ENCODE data around the gene TSC22D1. TPM values are rescaled to one million over a fixed set of nuclear protein-coding genes. Genes with fewer than 3 reads are reported as not detected.
"Not testable (repeated sequence)": the region's sequence is repeated elsewhere in the genome, so short reads cannot be mapped to it uniquely, and the experiment has no call there.

The TSC22D1 gene
- 81.2 and 87.4 TPM in 2 replicates for total RNA-seq (2014; rRNA removed; shearing (Covaris generic))

DNA sequence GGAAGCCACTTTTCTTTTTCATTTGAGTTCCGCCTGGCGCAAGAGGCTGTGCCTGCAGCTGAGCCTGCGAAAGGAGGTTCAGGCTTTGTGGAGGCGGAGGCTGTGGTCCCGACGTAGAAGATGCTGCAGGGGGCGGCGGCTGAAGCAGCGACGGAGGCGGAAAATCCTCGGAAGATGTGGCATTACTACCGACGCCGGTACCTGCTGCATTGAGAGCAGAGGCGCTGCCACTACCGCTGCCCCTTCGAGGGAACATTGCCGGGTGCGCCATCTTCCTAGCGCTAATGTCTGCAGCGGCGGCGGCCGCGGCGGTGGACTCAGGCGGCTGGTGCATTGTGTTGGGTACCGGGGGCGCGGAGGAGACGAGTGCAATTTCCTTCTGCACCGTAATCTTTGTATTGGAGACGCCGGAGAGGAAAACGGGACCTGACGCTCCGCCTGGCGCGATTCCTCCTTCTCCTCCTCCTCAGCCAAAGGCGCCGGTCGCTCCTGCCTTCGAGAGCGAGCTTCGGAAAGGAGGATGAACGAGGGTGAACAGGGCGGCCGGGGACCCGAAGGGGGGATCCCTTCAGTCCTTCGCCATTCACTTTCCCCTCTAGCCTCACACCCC is at the start of gene TSC22D1:
Gene TSC22D1 (minus strand): TSS at position 590 of the 610 bp plus-strand sequence. CDS start 256 bp downstream, at position 334.
- DNase-seq (ENCODE audit: low spot score), result peak; percentile 70
- in situ Hi-C loops (cut with HindIII; ENCODE audit: low sequenced_read_pairs), result no loop called here

DNA sequence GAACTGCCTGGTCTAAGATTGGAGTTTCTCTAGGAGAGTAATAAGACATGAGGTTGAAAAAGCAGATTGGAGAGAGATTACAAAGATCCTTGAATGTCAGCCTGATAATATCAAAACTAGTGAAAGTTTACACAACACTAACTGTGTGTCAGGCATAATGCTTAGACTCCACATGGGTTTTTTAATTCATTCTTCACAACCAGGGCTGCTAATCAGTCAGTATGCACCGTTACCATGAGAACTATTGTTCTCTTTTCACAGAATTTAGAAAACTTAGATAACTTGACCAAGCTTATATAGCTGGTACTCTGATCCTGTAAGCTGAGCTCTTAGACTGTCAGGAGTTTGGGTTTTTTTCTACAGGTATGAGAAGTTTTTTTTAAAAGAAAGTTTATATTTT is 46.6 kb upstream of the TSC22D1 start:
- in situ Hi-C loops (cut with HindIII; ENCODE audit: low sequenced_read_pairs), result no loop called here
- DNase-seq (ENCODE audit: low spot score), result no peak

DNA sequence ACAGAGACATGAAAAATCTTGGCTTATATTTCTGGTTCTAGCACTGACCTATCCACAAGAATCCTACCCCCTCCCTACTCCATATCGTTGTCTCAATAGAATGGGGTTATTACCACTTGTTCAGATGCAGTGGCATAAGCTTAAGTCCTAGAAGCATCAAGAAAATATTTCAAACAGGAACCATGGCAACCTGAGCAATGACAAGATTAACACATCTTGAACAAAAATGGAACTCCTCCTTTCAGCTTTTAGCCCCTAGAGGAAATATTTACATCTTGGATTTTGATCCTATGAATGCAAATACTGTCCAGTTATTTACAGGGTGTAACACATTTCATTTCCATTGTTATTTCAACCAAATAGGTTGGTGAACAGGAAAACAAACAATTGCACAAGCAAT is 46.1 kb upstream of the TSC22D1 start:
- no peak for DNase-seq (ENCODE audit: low spot score)
- in situ Hi-C loops (cut with HindIII; ENCODE audit: low sequenced_read_pairs), result no loop called here

DNA sequence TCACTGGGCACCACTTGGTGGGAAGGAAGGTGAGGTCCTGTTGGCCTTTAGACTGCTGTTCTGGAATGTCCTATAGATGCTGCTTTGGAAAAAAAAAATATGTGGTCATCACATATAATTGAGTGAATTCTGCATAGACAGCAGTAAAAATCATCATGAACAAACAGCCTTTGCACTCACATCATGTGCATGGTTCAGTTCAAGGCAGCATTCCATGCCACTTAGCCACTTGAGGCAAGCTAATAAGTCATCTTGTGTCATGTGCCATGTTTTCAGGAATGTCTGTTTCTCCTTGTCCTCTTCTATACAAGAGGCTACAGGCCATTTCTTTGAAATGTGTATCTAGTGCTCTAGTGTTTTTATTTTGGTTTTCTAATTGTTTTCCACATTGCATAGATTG is 43.9 kb upstream of the TSC22D1 start:
- in situ Hi-C loops (cut with HindIII; ENCODE audit: low sequenced_read_pairs), result no loop called here
- no peak for DNase-seq (ENCODE audit: low spot score)

GRCh38 chr13:44619651-44620050 is 43.5 kb upstream of the TSC22D1 start:
- DNase-seq (ENCODE audit: low spot score), result no peak
- in situ Hi-C loops (cut with HindIII; ENCODE audit: low sequenced_read_pairs), result no loop called here

- no peak for DNase-seq (ENCODE audit: low spot score)
- in situ Hi-C loops (cut with HindIII; ENCODE audit: low sequenced_read_pairs), result no loop called here
Measured at GRCh38 chr13:44618326-44618725, 42.2 kb upstream of the TSC22D1 start.

DNA sequence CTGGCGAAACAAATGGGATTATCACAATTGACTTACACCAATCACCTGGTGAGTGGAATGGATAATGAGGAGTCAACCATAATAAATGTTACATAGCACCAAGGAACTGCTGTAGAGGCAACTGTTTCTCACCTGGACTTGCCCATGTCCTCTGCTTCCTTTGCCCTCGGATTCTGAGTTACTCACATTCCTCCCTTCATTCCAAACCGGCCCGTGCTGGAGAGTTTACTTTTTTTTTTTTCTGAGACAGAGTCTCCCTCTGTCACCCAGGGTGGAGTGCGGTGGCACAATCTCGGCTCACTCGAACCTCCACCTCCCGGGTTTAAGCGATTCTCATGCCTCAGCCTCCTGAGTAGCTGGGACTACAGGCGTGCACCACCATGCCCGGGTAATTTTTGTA is 41.5 kb upstream of the TSC22D1 start:
- no peak for DNase-seq (ENCODE audit: low spot score)
- in situ Hi-C loops (cut with HindIII; ENCODE audit: low sequenced_read_pairs), result no loop called here

GRCh38 chr13:44609137-44609536 is 33.0 kb upstream of the TSC22D1 start:
- DNase-seq (ENCODE audit: low spot score), result no peak
- in situ Hi-C loops (cut with HindIII; ENCODE audit: low sequenced_read_pairs), result no loop called here

- DNase-seq (ENCODE audit: low spot score), result no peak
- in situ Hi-C loops (cut with HindIII; ENCODE audit: low sequenced_read_pairs), result no loop called here
Measured at GRCh38 chr13:44605721-44606120, 29.6 kb upstream of the TSC22D1 start.

DNA sequence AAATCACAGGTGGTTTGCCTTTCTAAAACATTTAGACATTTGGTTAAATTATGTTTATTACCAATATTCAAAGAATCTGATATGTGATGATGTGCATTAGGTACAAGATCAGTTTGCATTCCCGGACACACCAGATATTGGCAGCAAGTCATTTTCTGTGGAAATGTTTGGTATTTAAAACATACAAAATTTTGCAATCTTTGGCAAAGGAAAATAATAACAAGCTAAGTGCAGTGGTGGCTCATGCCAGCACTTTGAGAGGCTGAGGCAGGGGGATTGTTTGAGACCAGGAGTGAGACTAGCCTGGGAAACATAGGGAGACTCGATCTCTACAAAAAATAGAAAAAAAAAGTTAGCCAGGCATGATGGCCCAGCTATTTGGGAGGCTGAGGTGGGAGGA is 29.1 kb upstream of the TSC22D1 start:
- in situ Hi-C loops (cut with HindIII; ENCODE audit: low sequenced_read_pairs), result no loop called here
- DNase-seq (ENCODE audit: low spot score), result no peak

DNA sequence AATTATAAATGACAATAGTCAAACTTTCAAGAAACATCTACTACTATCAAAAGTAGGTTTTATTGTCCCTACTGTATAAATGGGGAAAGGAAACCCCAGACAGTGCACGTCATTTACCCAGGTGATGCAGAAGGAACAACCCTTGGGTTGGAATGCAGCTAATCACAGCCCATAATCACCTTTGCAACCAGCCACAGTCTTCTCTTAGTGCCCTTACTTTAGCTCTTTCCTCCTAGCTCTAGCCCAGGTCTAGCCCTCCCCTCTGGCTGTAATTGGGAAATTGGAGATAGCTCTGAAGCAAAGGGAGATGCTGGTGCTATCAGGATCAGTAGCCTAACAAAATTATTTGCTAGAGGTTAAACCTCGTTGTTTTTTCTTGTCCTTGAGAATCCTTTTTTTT is 25.5 kb upstream of the TSC22D1 start:
- in situ Hi-C loops (cut with HindIII; ENCODE audit: low sequenced_read_pairs), result no loop called here

DNA sequence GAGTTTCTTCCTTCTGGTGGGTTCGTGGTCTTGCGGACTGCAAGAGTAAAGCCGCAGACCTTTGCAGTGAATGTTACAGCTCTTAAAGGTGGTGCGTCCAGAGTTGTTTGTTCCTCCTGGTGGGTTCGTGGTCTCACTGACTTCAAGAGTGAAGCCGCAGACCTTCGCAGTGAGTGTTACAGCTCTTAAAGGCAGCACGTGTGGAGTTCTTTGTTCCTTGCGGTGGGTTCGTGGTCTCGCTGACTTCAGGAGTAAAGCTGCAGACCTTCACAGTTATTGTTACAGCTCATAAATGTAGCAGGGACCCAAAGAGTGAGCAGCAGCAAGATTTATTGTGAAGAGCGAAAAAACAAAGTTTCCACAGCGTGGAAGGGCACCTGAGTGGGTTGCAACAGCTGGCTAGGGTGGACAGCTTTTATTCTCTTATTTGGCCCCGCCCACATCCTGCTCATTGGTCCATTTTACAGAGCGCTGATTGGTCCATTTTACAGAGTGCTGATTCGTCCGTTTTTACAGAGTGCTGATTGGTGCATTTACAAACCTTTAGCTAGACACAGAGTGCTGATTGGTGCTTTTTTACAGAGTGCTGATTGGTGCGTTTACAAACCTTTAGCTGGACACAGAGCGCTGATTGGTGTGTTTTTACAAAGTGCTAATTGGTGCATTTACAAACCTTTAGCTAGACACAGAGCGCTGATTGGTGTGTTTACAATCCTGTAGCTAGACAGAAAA is 17.9 kb upstream of the TSC22D1 start:
- DNase-seq (ENCODE audit: low spot score); in situ Hi-C loops (cut with HindIII; ENCODE audit: low sequenced_read_pairs): not testable (repeated sequence)

More for the DNA sequence above, 25.5 kb upstream of the TSC22D1 start:
- DNase-seq (ENCODE audit: low spot score), result no peak

DNA sequence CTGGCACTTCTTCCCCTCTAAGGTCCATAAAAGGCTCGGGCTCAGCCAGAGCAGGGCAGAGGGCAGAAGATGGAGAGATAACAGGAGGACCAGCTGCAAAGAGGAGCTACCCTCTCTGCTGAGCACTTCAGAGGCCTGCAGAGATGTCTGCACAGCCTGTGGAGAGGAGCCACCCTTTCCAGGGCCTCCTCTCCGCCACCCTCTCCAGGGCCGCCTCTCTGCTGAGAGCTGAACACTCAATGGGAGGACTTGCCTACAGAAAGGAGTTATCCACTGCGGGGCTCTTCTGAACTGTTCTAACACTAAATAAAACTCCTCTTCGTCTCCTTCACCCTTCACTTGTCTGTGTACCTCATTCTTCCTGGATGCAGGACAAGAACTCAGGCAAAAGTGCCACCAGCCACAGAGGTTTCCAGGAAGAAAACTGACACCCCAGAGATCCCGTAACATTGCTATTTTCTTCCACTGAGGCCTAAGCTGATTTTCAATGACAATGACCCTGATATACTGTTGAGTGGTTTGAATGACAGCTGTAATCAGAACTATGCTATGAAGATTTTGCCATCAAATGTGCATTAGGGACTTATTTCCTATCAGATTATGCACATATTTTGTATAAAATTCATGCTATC is 16.2 kb upstream of the TSC22D1 start:
- in situ Hi-C loops (cut with HindIII; ENCODE audit: low sequenced_read_pairs), result no loop called here
- no peak for DNase-seq (ENCODE audit: low spot score)

- in situ Hi-C loops (cut with HindIII; ENCODE audit: low sequenced_read_pairs), result no loop called here
- no peak for DNase-seq (ENCODE audit: low spot score)
Measured at GRCh38 chr13:44591316-44591715, 15.2 kb upstream of the TSC22D1 start.

DNA sequence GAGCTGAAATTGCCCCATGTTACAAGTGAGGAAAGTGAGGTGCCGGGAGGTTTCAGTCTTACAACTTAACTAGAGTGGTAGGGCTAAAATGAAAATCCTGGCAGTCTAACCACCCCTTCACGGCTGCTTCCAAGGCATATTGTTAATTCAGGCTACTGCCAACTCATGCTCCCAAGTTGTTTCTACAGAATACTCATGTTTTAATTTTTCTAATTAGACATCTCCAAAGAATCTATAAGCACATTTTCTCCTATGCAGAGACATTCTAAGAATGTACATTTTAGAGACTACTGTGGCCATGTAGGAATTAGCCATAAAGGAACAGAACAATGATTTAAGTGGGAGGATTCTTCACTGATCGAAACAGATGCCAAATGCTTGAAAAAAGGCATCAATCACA is 7.0 kb upstream of the TSC22D1 start:
- DNase-seq (ENCODE audit: low spot score), result no peak
- in situ Hi-C loops (cut with HindIII; ENCODE audit: low sequenced_read_pairs), result no loop called here

DNA sequence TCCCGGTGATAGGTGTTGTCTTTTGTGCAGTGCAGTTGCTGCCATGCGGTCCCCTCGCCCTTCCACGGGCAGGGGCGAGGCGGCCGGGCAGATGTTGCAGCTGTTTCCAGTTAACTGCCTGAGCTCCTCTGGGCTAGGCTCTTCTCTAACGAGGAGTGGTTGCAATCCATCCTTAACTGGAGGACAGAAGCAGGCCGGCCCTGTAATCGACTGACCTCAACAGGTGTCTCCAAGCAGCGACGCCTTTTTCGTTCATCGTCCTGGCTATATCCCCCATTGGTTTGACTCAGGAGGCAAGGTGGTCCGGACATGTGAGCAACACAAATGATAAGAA is 1.9 kb upstream of the TSC22D1 start:
- in situ Hi-C loops (cut with HindIII; ENCODE audit: low sequenced_read_pairs), result no loop called here
- peak; percentile 47 for DNase-seq (ENCODE audit: low spot score)

DNA sequence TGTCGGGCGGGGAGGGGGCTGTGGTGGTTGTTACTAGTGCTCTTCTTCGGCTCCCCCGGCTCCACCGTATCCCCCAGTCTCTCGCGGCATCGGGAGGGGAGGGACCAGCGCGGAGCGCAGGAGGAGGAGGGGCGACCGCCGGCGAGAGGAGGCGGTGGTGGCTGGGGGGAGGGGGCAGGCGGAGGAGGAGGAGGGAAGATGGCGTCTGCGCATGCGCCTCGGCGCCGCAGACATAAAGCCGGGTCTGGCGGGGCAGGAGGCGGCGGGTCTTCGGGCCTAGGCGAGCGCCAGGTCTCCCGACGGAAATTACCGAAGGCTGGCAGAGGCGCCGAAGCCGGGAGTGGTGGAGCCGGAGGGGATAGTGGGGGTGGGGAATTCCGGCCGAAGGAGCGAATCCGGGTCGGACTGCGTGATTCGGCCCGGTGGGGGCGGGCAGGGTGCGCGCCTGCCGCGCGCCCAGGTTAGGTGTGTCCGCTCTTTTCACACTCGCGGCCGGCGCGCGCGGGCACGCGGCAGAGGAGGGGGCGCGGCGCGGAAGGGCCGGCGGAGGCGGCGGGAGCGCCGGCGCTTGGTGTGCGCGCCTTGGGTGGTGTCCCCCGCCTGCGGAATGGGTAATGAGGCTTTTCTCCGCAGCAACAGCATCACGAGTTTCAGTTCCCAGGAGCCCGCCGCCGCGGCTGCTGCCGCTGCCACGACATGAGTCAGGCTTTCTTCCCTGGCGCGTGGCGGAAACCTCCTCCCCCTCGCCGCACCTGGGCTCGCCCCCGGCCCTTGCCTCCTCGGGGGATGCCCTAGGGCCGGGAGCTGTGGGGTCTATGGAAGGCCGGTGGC is 1.3 kb upstream of the TSC22D1 start:
- in situ Hi-C loops (cut with HindIII; ENCODE audit: low sequenced_read_pairs), result no loop called here
- DNase-seq (ENCODE audit: low spot score), result peak; percentile 95

GRCh38 chr13:44576351-44577235 is 463 bp upstream of the TSC22D1 start:
- DNase-seq (ENCODE audit: low spot score), result no peak
- in situ Hi-C loops (cut with HindIII; ENCODE audit: low sequenced_read_pairs), result no loop called here

- in situ Hi-C loops (cut with HindIII; ENCODE audit: low sequenced_read_pairs), result no loop called here
- DNase-seq (ENCODE audit: low spot score), result no peak
Measured at GRCh38 chr13:44575035-44575434, 1.1 kb downstream of the TSC22D1 start.

Data from G401 (cell line).